ENCODE data around the gene MIGA2.

MIGA2 gene

GRCh38 chr9:129109952-129110739 is 73.7 kb downstream of the MIGA2 start:
- TF ChIP-seq SIN3A (IDR thresholded peaks at IDR 0.05; ENCODE audit: borderline replicate concordance, insufficient read depth, low read length) (no peak), TAF1 (IDR thresholded peaks at IDR 0.05; ENCODE audit: borderline replicate concordance, insufficient read depth, low read length) (no peak)

- TF ChIP-seq, protein P1, sequence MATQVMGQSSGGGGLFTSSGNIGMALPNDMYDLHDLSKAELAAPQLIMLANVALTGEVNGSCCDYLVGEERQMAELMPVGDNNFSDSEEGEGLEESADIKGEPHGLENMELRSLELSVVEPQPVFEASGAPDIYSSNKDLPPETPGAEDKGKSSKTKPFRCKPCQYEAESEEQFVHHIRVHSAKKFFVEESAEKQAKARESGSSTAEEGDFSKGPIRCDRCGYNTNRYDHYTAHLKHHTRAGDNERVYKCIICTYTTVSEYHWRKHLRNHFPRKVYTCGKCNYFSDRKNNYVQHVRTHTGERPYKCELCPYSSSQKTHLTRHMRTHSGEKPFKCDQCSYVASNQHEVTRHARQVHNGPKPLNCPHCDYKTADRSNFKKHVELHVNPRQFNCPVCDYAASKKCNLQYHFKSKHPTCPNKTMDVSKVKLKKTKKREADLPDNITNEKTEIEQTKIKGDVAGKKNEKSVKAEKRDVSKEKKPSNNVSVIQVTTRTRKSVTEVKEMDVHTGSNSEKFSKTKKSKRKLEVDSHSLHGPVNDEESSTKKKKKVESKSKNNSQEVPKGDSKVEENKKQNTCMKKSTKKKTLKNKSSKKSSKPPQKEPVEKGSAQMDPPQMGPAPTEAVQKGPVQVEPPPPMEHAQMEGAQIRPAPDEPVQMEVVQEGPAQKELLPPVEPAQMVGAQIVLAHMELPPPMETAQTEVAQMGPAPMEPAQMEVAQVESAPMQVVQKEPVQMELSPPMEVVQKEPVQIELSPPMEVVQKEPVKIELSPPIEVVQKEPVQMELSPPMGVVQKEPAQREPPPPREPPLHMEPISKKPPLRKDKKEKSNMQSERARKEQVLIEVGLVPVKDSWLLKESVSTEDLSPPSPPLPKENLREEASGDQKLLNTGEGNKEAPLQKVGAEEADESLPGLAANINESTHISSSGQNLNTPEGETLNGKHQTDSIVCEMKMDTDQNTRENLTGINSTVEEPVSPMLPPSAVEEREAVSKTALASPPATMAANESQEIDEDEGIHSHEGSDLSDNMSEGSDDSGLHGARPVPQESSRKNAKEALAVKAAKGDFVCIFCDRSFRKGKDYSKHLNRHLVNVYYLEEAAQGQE (IDR thresholded peaks at IDR 0.05; ENCODE audit: insufficient read depth in 1 of 2, low read depth in 2 of 2, low read length in 2 of 2), result peak in 1 of 2 experiments; percentile 50; a peak in 2 of 4 replicates
- TF ChIP-seq SIN3A (IDR thresholded peaks at IDR 0.05; ENCODE audit: borderline replicate concordance, insufficient read depth, low read length) (peak; percentile 14; the same call in 1 of the 2 replicates), POLR2AphosphoS5 (IDR thresholded peaks at IDR 0.05; ENCODE audit: low read depth, low read length) (peak; percentile 97), TAF1 (IDR thresholded peaks at IDR 0.05; ENCODE audit: borderline replicate concordance, insufficient read depth, low read length) (no peak; the same call in none of the 2 replicates)
Measured at GRCh38 chr9:129110740-129111527, 74.5 kb downstream of the MIGA2 start, which contains the start of the genes CRAT and PTPA. Gene CRAT, minus strand, starts transcription at chr9:129110793. Its CDS starts 284 bp downstream, at chr9:129110509. Gene PTPA, plus strand, starts transcription at chr9:129111415. Its CDS starts 186 bp downstream, at chr9:129111601.

- TF ChIP-seq POLR2AphosphoS5 (IDR thresholded peaks at IDR 0.05; ENCODE audit: low read depth, low read length) (no peak), SIN3A (IDR thresholded peaks at IDR 0.05; ENCODE audit: borderline replicate concordance, insufficient read depth, low read length) (0 out of 2 replicates have a peak, but pooled peaks have one; percentile 8)
Measured at GRCh38 chr9:129111528-129112151, 75.2 kb downstream of the MIGA2 start.

DNA sequence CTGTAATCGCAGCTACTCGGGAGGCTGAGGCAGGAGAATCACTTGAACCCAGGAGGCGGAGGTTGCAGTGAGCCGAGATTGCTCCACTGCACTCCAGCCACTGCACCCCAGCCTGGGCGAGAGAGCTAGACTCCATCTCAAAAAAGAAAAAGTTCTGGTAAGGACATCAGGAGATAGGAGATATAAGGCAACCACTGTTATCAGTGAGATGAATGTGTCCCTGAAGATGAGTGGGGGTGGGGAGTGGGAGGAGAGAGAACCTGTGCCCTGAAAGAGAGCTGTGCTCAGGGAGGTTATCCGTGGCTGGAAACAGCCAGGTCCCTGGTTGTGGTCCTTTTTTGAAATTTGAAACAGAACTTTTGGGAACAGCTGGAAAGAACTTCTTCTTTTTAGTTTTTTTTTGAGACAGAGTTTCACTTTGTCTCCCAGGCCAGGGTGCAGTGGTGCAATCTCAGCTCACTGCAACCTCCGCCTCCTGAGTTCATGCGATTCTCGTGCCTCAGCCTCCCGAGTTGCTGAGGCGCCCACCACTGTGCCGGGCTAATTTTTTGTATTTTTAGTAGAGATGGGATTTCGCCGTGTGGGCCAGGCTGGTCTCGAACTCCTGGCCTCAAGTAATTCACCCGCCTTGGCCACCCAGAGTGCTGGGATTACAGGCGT is 77.3 kb downstream of the MIGA2 start:
- TF ChIP-seq SIN3A (IDR thresholded peaks at IDR 0.05; ENCODE audit: borderline replicate concordance, insufficient read depth, low read length), result no peak

DNA sequence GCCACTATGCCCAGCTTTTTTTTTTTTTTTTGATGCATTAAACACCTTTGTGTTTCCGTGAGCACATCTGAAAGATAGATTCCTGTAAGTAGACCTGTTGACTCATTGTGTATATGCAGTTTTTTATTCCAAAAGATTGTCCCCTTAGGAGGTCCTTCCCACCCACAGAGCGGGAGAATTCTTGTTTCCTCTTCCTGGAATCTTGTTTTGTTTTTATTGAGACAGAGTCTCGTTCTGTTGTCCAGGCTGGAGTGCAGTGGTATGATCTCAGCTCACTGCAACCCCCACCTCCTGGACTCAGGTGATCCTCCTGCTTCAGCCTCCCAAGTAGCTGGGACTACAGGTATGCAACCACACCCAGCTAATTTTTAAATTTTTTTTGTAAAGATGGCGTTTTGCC is 82.4 kb downstream of the MIGA2 start:
- no peak for TF ChIP-seq TAF1 (IDR thresholded peaks at IDR 0.05; ENCODE audit: borderline replicate concordance, insufficient read depth, low read length)

GRCh38 chr9:129121483-129121882 is 85.1 kb downstream of the MIGA2 start:
- TF ChIP-seq FOXP2 (optimal IDR thresholded peaks at IDR 0.05; ENCODE audit: borderline replicate concordance, extremely low read depth, extremely low read length, insufficient read depth) (no peak), SIN3A (IDR thresholded peaks at IDR 0.05; ENCODE audit: borderline replicate concordance, insufficient read depth, low read length) (no peak), TAF1 (IDR thresholded peaks at IDR 0.05; ENCODE audit: borderline replicate concordance, insufficient read depth, low read length) (no peak), POLR2AphosphoS5 (IDR thresholded peaks at IDR 0.05; ENCODE audit: low read depth, low read length) (no peak)
- TF ChIP-seq, protein P1 (IDR thresholded peaks at IDR 0.05; ENCODE audit: insufficient read depth in 1 of 2, low read depth in 2 of 2, low read length in 2 of 2), result no peak

Data from PFSK-1 (cell line).